GM12878 (cell line): ENCODE results near the gene TNFAIP8L1. TPM values are rescaled to one million over a fixed set of nuclear protein-coding genes. Genes with fewer than 3 reads are reported as not detected.

Source experiments
- ATAC-seq: fragments of 200-7000 bp; cut with Tn5 transposase; 3 replicates; pipeline ENCODE4 v1.9.1; 2020; ENCODE audit warnings: mild to moderate bottlenecking, moderate library complexity
- BruUV-seq: library from RNA; stranded (reverse); fragments of 400-500 nt; replicated peaks from 2 replicates; lab custom pipeline; 2021; lab: Mats Ljungman, UMichigan
- CTCF ChIA-PET: fragments of 300-600 bp; sonication (Branson Sonifier 250); formaldehyde crosslinking; extraction: SDS; loops from one replicate; lab custom pipeline; 2021; ENCODE audit warnings: inconsistent platforms; lab: Yijun Ruan, JAX
- POLR2A ChIA-PET: fragments of 350-600 bp; formaldehyde crosslinking; extraction: SDS; loops from one replicate; lab custom pipeline; 2021; ENCODE audit warnings: inconsistent platforms; lab: Charles Lee
- RAD21 ChIA-PET: fragments of 300-600 bp; sonication (Branson Sonifier 250); formaldehyde crosslinking; loops from one replicate; lab custom pipeline; 2023; ENCODE audit warnings: antibody characterized with exemption; ENCODE audit not compliant: unreplicated experiment; lab: Charles Lee
- SMC1A ChIA-PET: fragments of 300-600 bp; sonication (Branson Sonifier 250); formaldehyde crosslinking; loops from one replicate; lab custom pipeline; 2023; ENCODE audit not compliant: unreplicated experiment, uncharacterized antibody; lab: Charles Lee
- DNase-seq: peaks from one replicate; pipeline ENCODE4 v3.0.0-alpha.2; 2011; ENCODE audit warnings: low read depth, low spot score
- FAIRE-seq: peaks from 3 replicates; lab custom pipeline; 2011; peaks lifted over from hg19 to GRCh38; lab: Jason Lieb, UNC
- H2AFZ ChIP-seq: 2 replicates; pipeline ENCODE4 v1.6.0; 2011; ENCODE audit warnings: low read depth, low read length, control low read depth; ENCODE audit not compliant: control insufficient read depth
- H3K27ac ChIP-seq: 2 replicates; pipeline ENCODE4 v1.5.1; 2011; ENCODE audit warnings: control low read depth; ENCODE audit not compliant: control insufficient read depth, insufficient read depth
- H3K27me3 ChIP-seq, 2 experiments: replicated peaks in 1 of 2; 2 replicates each; pipeline versions ENCODE4 v1.6.0 to v1.6.1; 2011; ENCODE audit warnings: low read length in 1 of 2; ENCODE audit not compliant: control insufficient read depth in 2 of 2, insufficient read depth in 2 of 2
- H3K36me3 ChIP-seq, 2 experiments: 2 replicates each; pipeline ENCODE4 v1.5.1; 2011; ENCODE audit warnings: low read length in 1 of 2; ENCODE audit not compliant: control insufficient read depth in 2 of 2, insufficient read depth in 2 of 2
- H3K4me1 ChIP-seq: 2 replicates; pipeline ENCODE4 v1.6.1; 2011; ENCODE audit warnings: mild to moderate bottlenecking, low read length, moderate library complexity, mixed read lengths; ENCODE audit not compliant: control insufficient read depth, insufficient read depth
- H3K4me2 ChIP-seq: 2 replicates; pipeline ENCODE4 v1.6.0; 2011; ENCODE audit warnings: control low read depth; ENCODE audit not compliant: control insufficient read depth, insufficient read depth
- H3K4me3 ChIP-seq: fragments of 200-600 bp; sonication (generic); 2 replicates; pipeline ENCODE4 v1.5.1; 2016
- H3K79me2 ChIP-seq: 2 replicates; pipeline ENCODE4 v1.6.0; 2011; ENCODE audit warnings: low read length; ENCODE audit not compliant: control insufficient read depth, insufficient read depth
- H3K9ac ChIP-seq: 2 replicates; pipeline ENCODE4 v1.8.0; 2011; ENCODE audit warnings: low read length, control low read depth, mixed read lengths; ENCODE audit not compliant: control insufficient read depth, insufficient read depth
- H3K9me3 ChIP-seq: replicated peaks from 3 replicates; pipeline ENCODE4 v1.5.1; 2011; ENCODE audit warnings: mild to moderate bottlenecking, low read length; ENCODE audit not compliant: control insufficient read depth, insufficient read depth
- H4K20me1 ChIP-seq: 2 replicates; pipeline ENCODE4 v1.6.0; 2011; ENCODE audit not compliant: control insufficient read depth, insufficient read depth
- ATF7 ChIP-seq: fragments of 450-650 bp; IDR thresholded peaks from 2 replicates; pipeline ENCODE4 v1.6.1; 2016; ENCODE audit warnings: low read depth, mild to moderate bottlenecking
- CHD2 ChIP-seq: IDR thresholded peaks from 2 replicates; pipeline ENCODE4 v1.6.1; 2011; ENCODE audit warnings: low read depth, low read length, improper control_type of control experiment, borderline replicate concordance
- IRF3 ChIP-seq: fragments of 450-650 bp; IDR thresholded peaks from 2 replicates; pipeline ENCODE4 v1.6.1; 2014; ENCODE audit warnings: mild to moderate bottlenecking
- NBN ChIP-seq: fragments of 450-650 bp; IDR thresholded peaks from 2 replicates; pipeline ENCODE4 v1.6.1; 2016
- NR2F1 ChIP-seq: fragments of 450-650 bp; conservative IDR thresholded peaks from 2 replicates; pipeline ENCODE4 v1.6.1; 2017; ENCODE audit warnings: mild to moderate bottlenecking
- POLR2A ChIP-seq: IDR thresholded peaks from 2 replicates; pipeline ENCODE4 v1.6.1; 2011; ENCODE audit warnings: low read depth, mild to moderate bottlenecking, low read length
- ZSCAN29 ChIP-seq: fragments of 450-650 bp; IDR thresholded peaks from 2 replicates; pipeline ENCODE4 v1.6.1; 2017; ENCODE audit warnings: mild to moderate bottlenecking, moderate library complexity
- WGBS: methylation state at CpG from one replicate; pipeline ENCODE4 v1.1.6; 2016; ENCODE audit warnings: low lambda C conversion rate; ENCODE audit not compliant: insufficient replicate concordance, insufficient coverage; ENCODE audit errors: missing lambda C conversion rate; 5-methylcytosine and 5-hydroxymethylcytosine counted together
- in situ Hi-C: fragments of 300-500 bp; cut with MboI; formaldehyde crosslinking; loops from 9 replicates; pipeline ENCODE4 v1.14.3; 2018; ENCODE audit warnings: mixed read lengths
- intact Hi-C: fragments of 100-400 bp; cut with micrococcal nuclease; formaldehyde crosslinking; loops from one replicate; pipeline ENCODE4 v1.14.2; 2022; ENCODE audit not compliant: unreplicated experiment
- polyA plus RNA-seq, 11 experiments: library from polyadenylated mRNA; depleted of rRNA in 4 of 11; unstranded in 6 of 11; stranded (reverse) in 5 of 11; fragments of >200 nt; fragmentation: Nextera tagmentation in 4 of 11; fragmentation: Illumina TruSeq in 1 of 11; extraction: Ambion mirVana in 4 of 11; extraction: Trizol in 1 of 11; gene quantifications; 1 replicate in 1 of 11; 2 replicates in 10 of 11; pipeline versions ENCODE4 v1.2.1 to v1.2.3, GENCODE V29; 2011 to 2016; ENCODE audit warnings: inconsistent platforms in 2 of 11, missing spikeins in 2 of 11, low read depth in 1 of 11
- total RNA-seq, 4 experiments: library from RNA; depleted of rRNA in 3 of 4; stranded (reverse); fragments of >200 nt in 3 of 4; fragmentation: Illumina TruSeq in 1 of 4; extraction: Trizol in 1 of 4; gene quantifications; 2 replicates each; pipeline versions ENCODE4 v1.2.1 to v1.2.3, GENCODE V29; 2013 to 2021
- TF ChIP-seq, protein P1 (sequence below): IDR thresholded peaks from 2 replicates; pipeline ENCODE4 v1.6.1; 2012; ENCODE audit warnings: mild to moderate bottlenecking, low read depth, low read length
- TF ChIP-seq, protein P2 (sequence below): IDR thresholded peaks from 2 replicates; pipeline ENCODE4 v1.6.1; 2012; ENCODE audit warnings: improper control_type of control experiment, low read depth, low read length; ENCODE audit not compliant: insufficient replicate concordance
- TF ChIP-seq, protein P3 (sequence below): IDR thresholded peaks from 2 replicates; pipeline ENCODE4 v1.6.1; 2011; ENCODE audit warnings: borderline replicate concordance, low read depth, mild to moderate bottlenecking, moderate library complexity, mixed read lengths, low read length; ENCODE audit not compliant: insufficient read depth; ENCODE audit errors: extremely low read length

TNFAIP8L1 gene
- total and polyA plus RNA-seq, 10 of the 15 experiments (the other 5 are each of a cell fraction or from before 2014, with no cell fraction given), result 0.93 to 12.7 (median 8.6) TPM

- in situ Hi-C loops (no loop called here), intact Hi-C loops (no loop called here)
- TF ChIP-seq IRF3 (no peak), CHD2 (no peak), POLR2A (no peak), NBN (no peak), ZSCAN29 (no peak), ATF7 (no peak), NR2F1 (no peak)
- TF ChIP-seq, protein P1, sequence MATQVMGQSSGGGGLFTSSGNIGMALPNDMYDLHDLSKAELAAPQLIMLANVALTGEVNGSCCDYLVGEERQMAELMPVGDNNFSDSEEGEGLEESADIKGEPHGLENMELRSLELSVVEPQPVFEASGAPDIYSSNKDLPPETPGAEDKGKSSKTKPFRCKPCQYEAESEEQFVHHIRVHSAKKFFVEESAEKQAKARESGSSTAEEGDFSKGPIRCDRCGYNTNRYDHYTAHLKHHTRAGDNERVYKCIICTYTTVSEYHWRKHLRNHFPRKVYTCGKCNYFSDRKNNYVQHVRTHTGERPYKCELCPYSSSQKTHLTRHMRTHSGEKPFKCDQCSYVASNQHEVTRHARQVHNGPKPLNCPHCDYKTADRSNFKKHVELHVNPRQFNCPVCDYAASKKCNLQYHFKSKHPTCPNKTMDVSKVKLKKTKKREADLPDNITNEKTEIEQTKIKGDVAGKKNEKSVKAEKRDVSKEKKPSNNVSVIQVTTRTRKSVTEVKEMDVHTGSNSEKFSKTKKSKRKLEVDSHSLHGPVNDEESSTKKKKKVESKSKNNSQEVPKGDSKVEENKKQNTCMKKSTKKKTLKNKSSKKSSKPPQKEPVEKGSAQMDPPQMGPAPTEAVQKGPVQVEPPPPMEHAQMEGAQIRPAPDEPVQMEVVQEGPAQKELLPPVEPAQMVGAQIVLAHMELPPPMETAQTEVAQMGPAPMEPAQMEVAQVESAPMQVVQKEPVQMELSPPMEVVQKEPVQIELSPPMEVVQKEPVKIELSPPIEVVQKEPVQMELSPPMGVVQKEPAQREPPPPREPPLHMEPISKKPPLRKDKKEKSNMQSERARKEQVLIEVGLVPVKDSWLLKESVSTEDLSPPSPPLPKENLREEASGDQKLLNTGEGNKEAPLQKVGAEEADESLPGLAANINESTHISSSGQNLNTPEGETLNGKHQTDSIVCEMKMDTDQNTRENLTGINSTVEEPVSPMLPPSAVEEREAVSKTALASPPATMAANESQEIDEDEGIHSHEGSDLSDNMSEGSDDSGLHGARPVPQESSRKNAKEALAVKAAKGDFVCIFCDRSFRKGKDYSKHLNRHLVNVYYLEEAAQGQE, result no peak
- TF ChIP-seq, protein P2, sequence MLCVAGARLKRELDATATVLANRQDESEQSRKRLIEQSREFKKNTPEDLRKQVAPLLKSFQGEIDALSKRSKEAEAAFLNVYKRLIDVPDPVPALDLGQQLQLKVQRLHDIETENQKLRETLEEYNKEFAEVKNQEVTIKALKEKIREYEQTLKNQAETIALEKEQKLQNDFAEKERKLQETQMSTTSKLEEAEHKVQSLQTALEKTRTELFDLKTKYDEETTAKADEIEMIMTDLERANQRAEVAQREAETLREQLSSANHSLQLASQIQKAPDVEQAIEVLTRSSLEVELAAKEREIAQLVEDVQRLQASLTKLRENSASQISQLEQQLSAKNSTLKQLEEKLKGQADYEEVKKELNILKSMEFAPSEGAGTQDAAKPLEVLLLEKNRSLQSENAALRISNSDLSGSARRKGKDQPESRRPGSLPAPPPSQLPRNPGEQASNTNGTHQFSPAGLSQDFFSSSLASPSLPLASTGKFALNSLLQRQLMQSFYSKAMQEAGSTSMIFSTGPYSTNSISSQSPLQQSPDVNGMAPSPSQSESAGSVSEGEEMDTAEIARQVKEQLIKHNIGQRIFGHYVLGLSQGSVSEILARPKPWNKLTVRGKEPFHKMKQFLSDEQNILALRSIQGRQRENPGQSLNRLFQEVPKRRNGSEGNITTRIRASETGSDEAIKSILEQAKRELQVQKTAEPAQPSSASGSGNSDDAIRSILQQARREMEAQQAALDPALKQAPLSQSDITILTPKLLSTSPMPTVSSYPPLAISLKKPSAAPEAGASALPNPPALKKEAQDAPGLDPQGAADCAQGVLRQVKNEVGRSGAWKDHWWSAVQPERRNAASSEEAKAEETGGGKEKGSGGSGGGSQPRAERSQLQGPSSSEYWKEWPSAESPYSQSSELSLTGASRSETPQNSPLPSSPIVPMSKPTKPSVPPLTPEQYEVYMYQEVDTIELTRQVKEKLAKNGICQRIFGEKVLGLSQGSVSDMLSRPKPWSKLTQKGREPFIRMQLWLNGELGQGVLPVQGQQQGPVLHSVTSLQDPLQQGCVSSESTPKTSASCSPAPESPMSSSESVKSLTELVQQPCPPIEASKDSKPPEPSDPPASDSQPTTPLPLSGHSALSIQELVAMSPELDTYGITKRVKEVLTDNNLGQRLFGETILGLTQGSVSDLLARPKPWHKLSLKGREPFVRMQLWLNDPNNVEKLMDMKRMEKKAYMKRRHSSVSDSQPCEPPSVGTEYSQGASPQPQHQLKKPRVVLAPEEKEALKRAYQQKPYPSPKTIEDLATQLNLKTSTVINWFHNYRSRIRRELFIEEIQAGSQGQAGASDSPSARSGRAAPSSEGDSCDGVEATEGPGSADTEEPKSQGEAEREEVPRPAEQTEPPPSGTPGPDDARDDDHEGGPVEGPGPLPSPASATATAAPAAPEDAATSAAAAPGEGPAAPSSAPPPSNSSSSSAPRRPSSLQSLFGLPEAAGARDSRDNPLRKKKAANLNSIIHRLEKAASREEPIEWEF, result no peak
- TF ChIP-seq, protein P3, sequence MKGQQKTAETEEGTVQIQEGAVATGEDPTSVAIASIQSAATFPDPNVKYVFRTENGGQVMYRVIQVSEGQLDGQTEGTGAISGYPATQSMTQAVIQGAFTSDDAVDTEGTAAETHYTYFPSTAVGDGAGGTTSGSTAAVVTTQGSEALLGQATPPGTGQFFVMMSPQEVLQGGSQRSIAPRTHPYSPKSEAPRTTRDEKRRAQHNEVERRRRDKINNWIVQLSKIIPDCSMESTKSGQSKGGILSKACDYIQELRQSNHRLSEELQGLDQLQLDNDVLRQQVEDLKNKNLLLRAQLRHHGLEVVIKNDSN, result no peak
- DNase-seq, result no peak
- H3K4me1 ChIP-seq, result peaks cover 2% of the 10 kb centered on the region; the same call in 1 of the 2 replicates
- no peaks in the 10 kb centered on the region for H3K79me2 ChIP-seq
- H3K9ac ChIP-seq, result no peak overlapping the region
- no peak overlapping the region for H3K4me2 ChIP-seq
- POLR2A ChIA-PET, result no interaction called here
- H3K27me3 ChIP-seq, result no peaks in the 10 kb centered on the region
- no peaks in the 10 kb centered on the region for H3K36me3 ChIP-seq
- no peaks in the 10 kb centered on the region for H4K20me1 ChIP-seq
- no peak overlapping the region for H3K27ac ChIP-seq
- no peak overlapping the region for H2AFZ ChIP-seq
- 45% methylated on average over 5 of the region's 5 CpGs for WGBS
- SMC1A ChIA-PET, result no interaction called here
- no TSS peak for BruUV-seq
- RAD21 ChIA-PET, result no interaction called here
- ATAC-seq, result no peak
- FAIRE-seq, result no peak
- no peaks in the 10 kb centered on the region for H3K9me3 ChIP-seq
- no peak overlapping the region for H3K4me3 ChIP-seq
- CTCF ChIA-PET, result no interaction called here
Measured at GRCh38 chr19:4602173-4602788, 37.0 kb upstream of the TNFAIP8L1 start.
